ENCODE measurements around the gene BNIP5. TPM values are rescaled to one million over a fixed set of nuclear protein-coding genes. Genes with fewer than 3 reads are reported as not detected.
A peak's percentile ranks its signal among the peaks of the same experiment; 100 is the strongest.

The BNIP5 gene
- total RNA-seq, 2 donors from 2014 or later = not detected

DNA sequence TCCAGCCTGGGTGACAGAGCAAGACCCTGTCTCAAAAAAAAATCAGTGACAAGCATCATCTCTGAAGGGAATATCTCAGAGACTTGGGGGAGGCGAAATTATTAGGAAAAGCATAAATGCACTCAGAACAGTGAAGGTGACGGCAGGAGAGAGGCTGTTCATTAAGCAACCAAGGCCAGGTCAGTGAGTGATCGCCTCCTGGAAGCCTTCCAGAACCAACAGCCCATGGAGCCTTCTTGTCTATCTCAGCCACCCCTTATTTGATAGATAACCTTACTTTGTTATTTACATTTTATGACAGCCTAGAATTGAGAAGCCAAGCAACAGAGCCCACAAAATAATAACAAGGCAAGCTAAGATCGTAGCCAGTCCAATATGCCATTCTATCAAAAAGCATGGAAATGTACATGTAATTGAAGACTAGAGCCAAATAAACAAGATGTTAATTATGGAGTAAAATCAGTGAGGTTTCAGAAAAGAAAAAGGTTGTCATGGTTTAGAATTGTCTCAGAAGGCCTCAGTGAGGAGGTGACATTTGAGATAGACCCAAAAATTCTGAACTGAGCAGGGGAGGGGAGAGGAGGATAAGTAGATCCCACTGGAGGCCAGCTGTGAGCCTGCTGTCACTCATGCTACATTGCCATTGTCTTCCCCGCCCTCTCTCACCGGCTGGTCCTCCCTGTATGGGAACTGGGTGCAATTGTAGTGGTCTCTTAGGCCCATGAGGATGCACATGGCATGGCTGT lies 17.8 kb downstream of the BNIP5 start:
- H3K4me3 ChIP-seq = no peak overlapping the region
- no peaks in the 10 kb centered on the region for H3K9me3 ChIP-seq
- H3K27me3 ChIP-seq (replicated peaks; ENCODE audit: insufficient read depth) = no peaks in the 10 kb centered on the region
- no peaks in the 10 kb centered on the region for H3K4me1 ChIP-seq (ENCODE audit: control insufficient read depth in 1 of 2, low read depth in 2 of 2)
- DNase-seq (ENCODE audit: low spot score) = no peak
- TF ChIP-seq CTCF (IDR thresholded peaks at IDR 0.05) = no peak
- no peak overlapping the region for H3K27ac ChIP-seq
- H3K36me3 ChIP-seq = no peaks in the 10 kb centered on the region
- no peak for ATAC-seq (ENCODE audit: insufficient number of reproducible peaks, low FRiP score, low read depth)

GRCh38 chr6:36317623-36318022 lies 19.1 kb downstream of the BNIP5 start:
- Histone ChIP-seq H3K9me3 (no peaks in the 10 kb centered on the region), H3K4me1 (ENCODE audit: control insufficient read depth in 1 of 2, low read depth in 2 of 2) (peaks cover 8 to 11% of the 10 kb centered on the region in 2 donors), H3K27me3 (replicated peaks; ENCODE audit: insufficient read depth) (no peaks in the 10 kb centered on the region), H3K27ac (no peak overlapping the region), H3K4me3 (no peak overlapping the region), H3K36me3 (no peaks in the 10 kb centered on the region)
- TF ChIP-seq CTCF (IDR thresholded peaks at IDR 0.05) = no peak
- ATAC-seq (ENCODE audit: insufficient number of reproducible peaks, low FRiP score, low read depth) (no peak), DNase-seq (ENCODE audit: low spot score) (no peak)

- no peak for ATAC-seq (ENCODE audit: insufficient number of reproducible peaks, low FRiP score, low read depth)
- no peak for DNase-seq (ENCODE audit: low spot score)
- H3K27me3 ChIP-seq (replicated peaks; ENCODE audit: insufficient read depth) = no peaks in the 10 kb centered on the region
- H3K27ac ChIP-seq = no peak overlapping the region
- H3K9me3 ChIP-seq = no peaks in the 10 kb centered on the region
- peaks cover 9 to 16% of the 10 kb centered on the region in 2 donors for H3K4me1 ChIP-seq (ENCODE audit: control insufficient read depth in 1 of 2, low read depth in 2 of 2)
- no peak for TF ChIP-seq CTCF (IDR thresholded peaks at IDR 0.05)
- no peak overlapping the region for H3K4me3 ChIP-seq
- no peaks in the 10 kb centered on the region for H3K36me3 ChIP-seq
Observed at GRCh38 chr6:36315921-36316320, 20.8 kb downstream of the BNIP5 start.

DNA sequence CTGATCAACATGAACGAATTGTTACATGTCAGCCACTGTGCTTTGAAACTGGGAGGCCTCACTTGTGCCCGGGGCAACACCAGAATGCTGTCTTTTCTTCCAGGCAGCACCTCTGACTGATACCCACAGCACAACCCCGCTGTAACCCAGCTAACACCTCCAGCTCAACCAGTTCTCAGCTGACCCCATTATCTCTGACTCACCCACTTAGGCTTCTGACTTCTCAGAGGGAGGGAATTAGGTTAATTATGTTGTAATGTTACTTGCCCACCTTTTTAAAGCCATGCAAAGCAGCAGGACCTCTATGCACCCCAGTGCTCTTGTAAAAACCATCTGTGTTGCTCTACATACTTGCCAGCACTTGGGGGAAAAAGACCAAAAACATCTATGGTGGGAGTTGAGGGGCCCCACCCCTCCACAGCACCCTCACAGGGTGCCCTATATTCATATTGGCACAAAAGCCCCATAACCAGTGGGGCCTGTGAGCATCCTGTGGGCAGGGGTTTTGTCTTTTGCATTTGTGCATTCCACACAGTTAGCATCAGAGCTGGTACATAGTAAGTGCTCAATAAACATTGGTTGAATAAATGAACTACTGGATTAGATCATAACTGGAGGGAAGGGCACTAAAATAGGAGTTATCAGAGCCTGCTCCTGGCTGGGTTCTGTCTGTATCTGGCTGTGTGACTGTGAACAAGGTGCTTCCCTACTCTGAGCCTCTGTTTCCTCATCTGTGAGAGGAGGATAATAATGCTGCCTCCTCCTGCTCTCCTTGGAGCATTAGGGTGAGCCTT lies 22.3 kb downstream of the BNIP5 start:
- no peak overlapping the region for H3K4me3 ChIP-seq
- DNase-seq (ENCODE audit: low spot score) (no peak), ATAC-seq (ENCODE audit: insufficient number of reproducible peaks, low FRiP score, low read depth) (no peak)
- no peaks in the 10 kb centered on the region for H3K36me3 ChIP-seq
- no peaks in the 10 kb centered on the region for H3K9me3 ChIP-seq
- H3K4me1 ChIP-seq (ENCODE audit: control insufficient read depth in 1 of 2, low read depth in 2 of 2) = peaks cover 9 to 16% of the 10 kb centered on the region in 2 donors
- no peaks in the 10 kb centered on the region for H3K27me3 ChIP-seq (replicated peaks; ENCODE audit: insufficient read depth)
- no peak for TF ChIP-seq CTCF (IDR thresholded peaks at IDR 0.05)
- no peak overlapping the region for H3K27ac ChIP-seq

GRCh38 chr6:36313649-36313936 lies 23.1 kb downstream of the BNIP5 start:
- no peak for DNase-seq (ENCODE audit: low spot score)
- no peak for TF ChIP-seq CTCF (IDR thresholded peaks at IDR 0.05)
- no peaks in the 10 kb centered on the region for H3K36me3 ChIP-seq
- no peaks in the 10 kb centered on the region for H3K9me3 ChIP-seq
- no peaks in the 10 kb centered on the region for H3K27me3 ChIP-seq (replicated peaks; ENCODE audit: insufficient read depth)
- no peak overlapping the region for H3K4me3 ChIP-seq
- peak overlapping the region in 1 of 2 donors; percentile 20 for H3K27ac ChIP-seq
- ATAC-seq (ENCODE audit: insufficient number of reproducible peaks, low FRiP score, low read depth) = no peak
- peaks cover 9 to 16% of the 10 kb centered on the region in 2 donors for H3K4me1 ChIP-seq (ENCODE audit: control insufficient read depth in 1 of 2, low read depth in 2 of 2)

Measured in thoracic aorta (tissue), 2 donors.